GM23248 (cell line): ENCODE data around the gene STK32B. TPM values are rescaled to one million over a fixed set of nuclear protein-coding genes. Genes with fewer than 3 reads are reported as not detected.

Experiments used
- DNase-seq: peaks from one replicate; pipeline ENCODE4 v3.0.0-alpha.2; 2015
- H2AFZ ChIP-seq: fragments of 200-600 bp; sonication (generic); 2 replicates; pipeline ENCODE4 v1.6.1; 2016; ENCODE audit warnings: antibody characterized with exemption
- H3F3A ChIP-seq: fragments of 200-600 bp; sonication (generic); 2 replicates; pipeline ENCODE4 v1.6.1; 2016; ENCODE audit warnings: mild to moderate bottlenecking, antibody characterized with exemption, mixed run types; ENCODE audit not compliant: insufficient read depth
- H3K27ac ChIP-seq: fragments of 200-600 bp; sonication (generic); 2 replicates; pipeline ENCODE4 v1.5.1; 2016; ENCODE audit warnings: mild to moderate bottlenecking
- H3K27me3 ChIP-seq: fragments of 200-600 bp; sonication (generic); replicated peaks from 2 replicates; pipeline ENCODE4 v1.6.1; 2016; ENCODE audit warnings: mild to moderate bottlenecking; ENCODE audit not compliant: insufficient read depth
- H3K36me3 ChIP-seq: fragments of 200-600 bp; sonication (generic); 2 replicates; pipeline ENCODE4 v1.6.1; 2016; ENCODE audit warnings: low read depth, mild to moderate bottlenecking
- H3K4me1 ChIP-seq: fragments of 200-600 bp; sonication (generic); 2 replicates; pipeline ENCODE4 v1.6.1; 2016; ENCODE audit warnings: mild to moderate bottlenecking; ENCODE audit not compliant: insufficient read depth
- H3K4me2 ChIP-seq: fragments of 200-600 bp; sonication (generic); one replicate; pipeline ENCODE4 v1.6.1; 2016; ENCODE audit warnings: mild to moderate bottlenecking; ENCODE audit not compliant: unreplicated experiment
- H3K4me3 ChIP-seq: fragments of 200-600 bp; sonication (generic); 2 replicates; pipeline ENCODE4 v1.5.1; 2016; ENCODE audit warnings: mild to moderate bottlenecking
- H3K79me2 ChIP-seq: fragments of 200-600 bp; sonication (generic); 2 replicates; pipeline ENCODE4 v1.6.1; 2016; ENCODE audit warnings: mild to moderate bottlenecking; ENCODE audit not compliant: insufficient read depth
- H3K9ac ChIP-seq: fragments of 200-600 bp; sonication (generic); 2 replicates; pipeline ENCODE4 v1.6.1; 2016; ENCODE audit warnings: mild to moderate bottlenecking
- H3K9me2 ChIP-seq: fragments of 200-600 bp; sonication (generic); 2 replicates; pipeline ENCODE4 v1.6.1; 2016; ENCODE audit warnings: mixed run types, mild to moderate bottlenecking, moderate library complexity; ENCODE audit not compliant: insufficient read depth
- H3K9me3 ChIP-seq: fragments of 200-600 bp; sonication (generic); one replicate; pipeline ENCODE4 v1.6.1; 2017; ENCODE audit warnings: low read depth
- H4K20me1 ChIP-seq: fragments of 200-600 bp; sonication (generic); 2 replicates; pipeline ENCODE4 v1.6.0; 2016; ENCODE audit not compliant: insufficient read depth
- EZH2 ChIP-seq: fragments of 200-600 bp; sonication (generic); IDR thresholded peaks from 2 replicates; pipeline ENCODE4 v1.6.1; 2018; ENCODE audit warnings: antibody characterized with exemption, mild to moderate bottlenecking; ENCODE audit not compliant: insufficient read depth, poor library complexity, severe bottlenecking
- EZH2phosphoT487 ChIP-seq: fragments of 200-600 bp; sonication (generic); IDR thresholded peaks from 2 replicates; pipeline ENCODE4 v1.6.1; 2018; ENCODE audit warnings: antibody characterized with exemption, moderate library complexity, mild to moderate bottlenecking, low read depth; ENCODE audit not compliant: insufficient read depth
- WGBS, 2 experiments: methylation state at CpG; one replicate each; pipeline ENCODE4 v1.1.6; 2015 to 2017; ENCODE audit warnings: low lambda C conversion rate in 2 of 2, low coverage in 1 of 2; ENCODE audit errors: missing lambda C conversion rate in 2 of 2; 5-methylcytosine and 5-hydroxymethylcytosine counted together
- in situ Hi-C: fragments of 300-500 bp; cut with MboI; formaldehyde crosslinking; loops from 2 replicates; pipeline ENCODE4 v1.15.0; 2020
- polyA plus RNA-seq: library from polyadenylated mRNA; unstranded; fragments of >200 nt; fragmentation: Nextera tagmentation; extraction: Ambion mirVana; gene quantifications from 2 replicates; pipeline ENCODE4 v1.2.1, GENCODE V29; 2016
- total RNA-seq: library from RNA; depleted of rRNA; stranded (reverse); fragments of >200 nt; shearing (Covaris generic); gene quantifications from 2 replicates; pipeline ENCODE4 v1.2.3, GENCODE V29; 2014

STK32B gene
- total and polyA plus RNA-seq, 2 experiments from 2014 or later = 4.9 to 6.1 TPM

- Histone ChIP-seq H3K9me3 (no peaks in the 10 kb centered on the region), H3K9ac (no peak overlapping the region), H3K79me2 (no peaks in the 10 kb centered on the region), H3K36me3 (no peaks in the 10 kb centered on the region), H3K4me2 (no peak overlapping the region), H2AFZ (no peak overlapping the region), H4K20me1 (no peaks in the 10 kb centered on the region), H3K9me2 (no peaks in the 10 kb centered on the region), H3K4me1 (no peaks in the 10 kb centered on the region), H3F3A (no peaks in the 10 kb centered on the region), H3K4me3 (no peak overlapping the region), H3K27ac (no peak overlapping the region), H3K27me3 (no peaks in the 10 kb centered on the region)
- 47 to 55% methylated on average over 2 of the region's 2 CpGs for WGBS, 2 experiments
- no peak for DNase-seq
- TF ChIP-seq EZH2phosphoT487 (no peak), EZH2 (no peak)
- in situ Hi-C loops = loop anchor here (25.0 kb wide), 2 partner anchors 452 to 652 kb away; no protein-coding TSS in a partner anchor
Observed at GRCh38 chr4:5139141-5139540, 87.9 kb downstream of the STK32B start.

DNA sequence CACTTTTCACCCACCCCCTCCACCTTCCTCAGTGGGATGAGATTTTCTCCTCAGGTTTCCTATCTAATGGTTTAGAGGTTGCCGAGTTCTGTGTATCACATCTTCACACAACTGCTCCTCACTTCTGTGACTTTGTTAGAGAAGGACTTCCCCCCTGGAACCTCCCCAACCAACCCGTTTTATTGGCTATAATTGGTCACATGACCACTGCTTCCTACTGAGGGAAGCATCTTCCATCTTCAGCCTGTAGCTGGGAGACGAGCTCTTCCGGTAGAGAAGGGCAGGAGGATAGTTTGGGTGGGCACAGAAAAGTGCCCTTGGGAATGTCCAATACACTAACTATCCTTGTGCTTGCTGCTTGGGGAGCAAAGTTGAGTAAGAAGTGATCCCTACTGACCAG is 90.5 kb downstream of the STK32B start:
- in situ Hi-C loops = loop anchor here (10.0 to 25.0 kb wide), 3 partner anchors 147 to 655 kb away; no protein-coding TSS in a partner anchor

GRCh38 chr4:5142726-5143125 is 91.4 kb downstream of the STK32B start:
- Histone ChIP-seq H3K9ac (no peak overlapping the region), H3K36me3 (no peaks in the 10 kb centered on the region), H3K27ac (no peak overlapping the region), H3K27me3 (0 out of 2 replicates have a peak, but pooled peaks cover under 1% of the 10 kb centered on the region), H2AFZ (no peak overlapping the region), H3F3A (no peaks in the 10 kb centered on the region), H3K79me2 (no peaks in the 10 kb centered on the region), H3K9me2 (no peaks in the 10 kb centered on the region), H3K4me1 (no peaks in the 10 kb centered on the region), H3K4me2 (no peak overlapping the region), H3K9me3 (no peaks in the 10 kb centered on the region), H4K20me1 (no peaks in the 10 kb centered on the region), H3K4me3 (no peak overlapping the region)
- in situ Hi-C loops = loop anchor here (10.0 to 25.0 kb wide), 3 partner anchors 148 to 655 kb away; no protein-coding TSS in a partner anchor
- 84 to 88% methylated on average over 3 of the region's 3 CpGs for WGBS, 2 experiments
- TF ChIP-seq EZH2 = no peak
- TF ChIP-seq EZH2phosphoT487 = no peak
- peak; percentile 75 for DNase-seq

More for the DNA sequence above, 90.5 kb downstream of the STK32B start:
- Histone ChIP-seq H3K9ac (no peak overlapping the region), H3K27ac (no peak overlapping the region), H3K9me3 (no peaks in the 10 kb centered on the region), H3F3A (no peaks in the 10 kb centered on the region), H3K4me2 (no peak overlapping the region), H3K36me3 (no peaks in the 10 kb centered on the region), H3K4me3 (no peak overlapping the region), H3K79me2 (no peaks in the 10 kb centered on the region), H4K20me1 (no peaks in the 10 kb centered on the region), H2AFZ (no peak overlapping the region), H3K27me3 (no peaks in the 10 kb centered on the region), H3K4me1 (no peaks in the 10 kb centered on the region), H3K9me2 (no peaks in the 10 kb centered on the region)
- 75 to 78% methylated on average over 4 of the region's 4 CpGs for WGBS, 2 experiments
- DNase-seq = no peak
- TF ChIP-seq EZH2phosphoT487 = no peak
- TF ChIP-seq EZH2 = no peak

DNA sequence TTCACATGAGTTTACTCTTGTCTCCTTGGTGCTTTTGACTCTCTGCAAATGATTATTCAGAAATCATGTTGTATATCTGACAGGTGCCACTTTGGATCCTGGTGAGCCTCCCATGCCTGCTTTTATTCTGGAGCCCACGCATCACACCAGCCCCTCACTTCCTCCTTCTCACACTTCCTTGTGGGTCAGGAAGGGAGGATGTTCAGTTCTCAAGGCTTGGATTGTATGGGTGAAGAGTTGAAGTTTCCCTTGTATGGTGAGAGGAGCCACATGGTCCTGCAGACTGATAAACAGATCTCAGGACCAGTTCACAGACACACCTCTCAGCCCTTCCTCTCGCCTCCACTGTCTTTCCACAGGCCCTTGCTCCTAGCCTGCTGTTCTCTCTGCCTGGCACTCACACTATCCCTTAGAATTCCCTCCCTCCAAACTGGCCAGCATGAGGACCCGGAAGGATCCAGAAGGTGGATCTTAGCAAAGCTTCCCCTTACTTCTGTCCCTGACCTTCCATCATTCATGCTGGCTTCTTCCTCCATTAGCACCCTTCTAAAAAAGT is 92.1 kb downstream of the STK32B start:
- H3K36me3 ChIP-seq = no peaks in the 10 kb centered on the region
- TF ChIP-seq EZH2 (no peak), EZH2phosphoT487 (no peak)
- H2AFZ ChIP-seq = no peak overlapping the region
- in situ Hi-C loops = loop anchor here (10.0 to 25.0 kb wide), 3 partner anchors 149 to 656 kb away; no protein-coding TSS in a partner anchor
- H3K9me2 ChIP-seq = no peaks in the 10 kb centered on the region
- no peak for DNase-seq
- H3K27me3 ChIP-seq = peaks cover 7% of the 10 kb centered on the region; the same call in 1 of the 2 replicates
- H3K9ac ChIP-seq = no peak overlapping the region
- no peak overlapping the region for H3K4me2 ChIP-seq
- no peaks in the 10 kb centered on the region for H3F3A ChIP-seq
- H3K4me1 ChIP-seq = no peaks in the 10 kb centered on the region
- H3K79me2 ChIP-seq = no peaks in the 10 kb centered on the region
- no peak overlapping the region for H3K4me3 ChIP-seq
- no peaks in the 10 kb centered on the region for H4K20me1 ChIP-seq
- 61 to 73% methylated on average over 3 of the region's 3 CpGs for WGBS, 2 experiments
- no peaks in the 10 kb centered on the region for H3K9me3 ChIP-seq
- no peak overlapping the region for H3K27ac ChIP-seq
